Esophagus squamous epithelium (tissue), 5 donors: ENCODE measurements around the gene ZFP36. TPM values are rescaled to one million over a fixed set of nuclear protein-coding genes. Genes with fewer than 3 reads are reported as not detected.

Experiments
- DNase-seq: peaks from one replicate; lab custom pipeline; 2025; lab: John Stamatoyannopoulos, UW
- H3K27ac ChIP-seq, 4 donors: fragments of 200-600 bp; sonication (generic); one replicate each; pipeline ENCODE4 v1.5.1; 2016 to 2019; ENCODE audit warnings: mild to moderate bottlenecking in 1 of 4
- H3K27me3 ChIP-seq, 4 donors: fragments of 200-600 bp; sonication (generic); 1 replicate in 3 of 4; 2 replicates in 1 of 4; pipeline versions ENCODE4 v1.5.1 to v1.6.0; 2017 to 2021; ENCODE audit warnings: antibody characterized with exemption in 1 of 4
- H3K36me3 ChIP-seq, 3 donors: fragments of 200-600 bp; sonication (generic); one replicate each; pipeline ENCODE4 v1.5.1; 2016 to 2019
- H3K4me1 ChIP-seq, 3 donors: fragments of 200-600 bp; sonication (generic); one replicate each; pipeline ENCODE4 v1.5.1; 2017 to 2019
- H3K4me3 ChIP-seq, 4 donors: fragments of 200-600 bp; sonication (generic); 1 replicate in 3 of 4; 2 replicates in 1 of 4; pipeline ENCODE4 v1.5.1; 2016 to 2019; ENCODE audit warnings: mild to moderate bottlenecking in 2 of 4, moderate library complexity in 1 of 4
- H3K9me3 ChIP-seq, 3 donors: fragments of 200-600 bp; sonication (generic); one replicate each; pipeline ENCODE4 v1.5.1; 2016 to 2019
- POLR2A ChIP-seq, 4 donors: fragments of 450-650 bp; IDR thresholded peaks; one replicate each; pipeline ENCODE4 v1.6.1; 2017; ENCODE audit warnings: antibody characterized with exemption in 4 of 4, mild to moderate bottlenecking in 4 of 4, moderate library complexity in 3 of 4
- WGBS, 2 donors: methylation state at CpG; one replicate each; pipeline ENCODE4 v1.1.5; 2018; 5-methylcytosine and 5-hydroxymethylcytosine counted together
- intact Hi-C: fragments of 100-400 bp; cut with DNase I; formaldehyde crosslinking; loops from one replicate; pipeline ENCODE4 v1.15.0; 2022
- total RNA-seq, 4 donors: library from RNA; depleted of rRNA; stranded (reverse); fragments of >200 nt; gene quantifications; one replicate each; pipeline ENCODE4 v1.1.0, GENCODE V29; 2016
- TF ChIP-seq, protein P1 (sequence below), 6 experiments: fragments of 450-650 bp in 4 of 6; fragments of 200-600 bp in 2 of 6; sonication (generic) in 2 of 6; IDR thresholded peaks; one replicate each; pipeline ENCODE4 v1.5.1; 2016 to 2019; ENCODE audit warnings: antibody characterized with exemption in 6 of 6, mild to moderate bottlenecking in 4 of 6, moderate library complexity in 4 of 6
- donor health status: DM: yes; HTN: yes; CAD: no.

Gene ZFP36
- total RNA-seq, 4 donors from 2014 or later, result 72.1 to 230 (median 121) TPM

DNA sequence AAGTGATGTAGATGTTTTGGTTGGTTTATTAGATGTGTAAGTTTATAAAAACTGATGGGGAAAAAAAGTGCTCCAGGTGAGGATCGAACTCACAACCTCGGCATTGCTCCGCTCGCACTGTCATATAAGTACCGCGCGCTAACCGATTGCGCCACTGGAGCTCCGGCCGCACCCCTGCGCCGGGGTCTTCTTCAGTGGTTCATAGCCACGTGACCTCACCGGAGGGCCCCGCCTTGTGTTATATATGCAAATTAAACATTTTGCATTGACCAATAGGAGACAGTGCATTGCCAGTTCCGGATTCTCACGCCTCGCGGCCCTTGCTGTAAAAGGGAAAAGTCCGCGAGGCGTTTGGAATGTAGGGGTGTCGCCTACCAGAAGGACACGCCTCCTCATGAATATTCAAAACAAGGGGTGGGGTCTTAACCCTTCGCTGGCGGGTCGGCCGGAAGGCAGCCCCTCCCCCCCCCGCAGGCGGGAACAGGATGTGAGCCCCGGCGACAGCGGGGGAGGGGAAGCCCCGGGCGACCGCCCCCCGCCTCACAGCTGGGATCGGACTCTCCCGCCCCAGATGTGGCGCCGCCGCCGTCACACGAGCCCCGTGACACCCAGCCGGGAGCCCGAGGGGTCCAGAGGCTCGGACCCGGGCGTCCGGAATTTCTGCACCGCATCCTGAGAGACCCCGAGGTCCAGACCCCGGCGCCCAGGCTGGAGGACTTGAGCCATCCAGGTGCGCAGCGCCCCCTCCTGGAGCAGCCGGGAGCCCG lies 5.6 kb downstream of the ZFP36 start, which contains the start of gene PLEKHG2:
Gene PLEKHG2, plus strand, starts transcription at position 570 of the 767 bp plus-strand sequence. CDS start 1,418 bp downstream, outside the sequence.
- Histone ChIP-seq H3K4me3 (peak within 1 kb of the TSS; percentile 64 to 90 (median 79)), H3K27me3 (no peaks in the 10 kb centered on the region), H3K36me3 (peaks cover 11 to 19% (median 15%) of the 10 kb centered on the region in 3 donors), H3K27ac (peak within 1 kb of the TSS; percentile 99), H3K9me3 (no peaks in the 10 kb centered on the region), H3K4me1 (peaks cover 19 to 69% (median 32%) of the 10 kb centered on the region in 3 donors)
- WGBS, 2 donors, result 0 to 2% methylated on average over 13 to 16 of the region's 60 CpGs
- peak; percentile 96 for DNase-seq
- intact Hi-C loops, result no loop called here
- TF ChIP-seq POLR2A (IDR thresholded peaks at IDR 0.05), result peak in 3 of 4 donors; percentile 56 to 97 (median 78)
- TF ChIP-seq, protein P1, sequence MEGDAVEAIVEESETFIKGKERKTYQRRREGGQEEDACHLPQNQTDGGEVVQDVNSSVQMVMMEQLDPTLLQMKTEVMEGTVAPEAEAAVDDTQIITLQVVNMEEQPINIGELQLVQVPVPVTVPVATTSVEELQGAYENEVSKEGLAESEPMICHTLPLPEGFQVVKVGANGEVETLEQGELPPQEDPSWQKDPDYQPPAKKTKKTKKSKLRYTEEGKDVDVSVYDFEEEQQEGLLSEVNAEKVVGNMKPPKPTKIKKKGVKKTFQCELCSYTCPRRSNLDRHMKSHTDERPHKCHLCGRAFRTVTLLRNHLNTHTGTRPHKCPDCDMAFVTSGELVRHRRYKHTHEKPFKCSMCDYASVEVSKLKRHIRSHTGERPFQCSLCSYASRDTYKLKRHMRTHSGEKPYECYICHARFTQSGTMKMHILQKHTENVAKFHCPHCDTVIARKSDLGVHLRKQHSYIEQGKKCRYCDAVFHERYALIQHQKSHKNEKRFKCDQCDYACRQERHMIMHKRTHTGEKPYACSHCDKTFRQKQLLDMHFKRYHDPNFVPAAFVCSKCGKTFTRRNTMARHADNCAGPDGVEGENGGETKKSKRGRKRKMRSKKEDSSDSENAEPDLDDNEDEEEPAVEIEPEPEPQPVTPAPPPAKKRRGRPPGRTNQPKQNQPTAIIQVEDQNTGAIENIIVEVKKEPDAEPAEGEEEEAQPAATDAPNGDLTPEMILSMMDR (IDR thresholded peaks at IDR 0.05), result peak; percentile 75 to 94 (median 90)

DNA sequence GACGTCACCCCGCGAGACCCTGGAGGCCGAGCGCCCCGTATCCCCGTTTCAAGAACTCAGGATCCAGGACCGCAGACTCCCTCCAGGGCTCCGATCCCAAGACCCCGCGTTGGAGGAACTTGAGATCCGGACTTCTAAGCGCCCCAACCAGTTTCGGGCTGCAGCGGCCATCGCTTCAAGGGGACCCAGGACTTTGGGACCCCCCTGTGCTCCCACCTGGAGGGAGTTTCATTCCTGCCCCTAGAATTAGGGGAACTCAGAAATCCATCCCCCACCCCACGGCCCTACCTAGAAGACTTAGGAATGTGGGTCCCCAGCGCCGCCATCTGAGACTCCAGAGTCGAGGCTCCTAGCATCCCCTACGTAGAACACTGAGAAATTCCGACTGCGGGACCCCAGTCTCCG lies 6.2 kb downstream of the ZFP36 start:
- 0% methylated on average over 5 of the region's 24 CpGs; no CpG with 5 or more reads in 1 of the 2 donors for WGBS, 2 donors
- H3K27ac ChIP-seq, result peak overlapping the region; percentile 99
- H3K4me1 ChIP-seq, result peaks cover 19 to 69% (median 32%) of the 10 kb centered on the region in 3 donors
- no peaks in the 10 kb centered on the region for H3K27me3 ChIP-seq
- TF ChIP-seq, protein P1 (IDR thresholded peaks at IDR 0.05), result no peak
- peak in 1 of 4 donors; percentile 7 for TF ChIP-seq POLR2A (IDR thresholded peaks at IDR 0.05)
- H3K36me3 ChIP-seq, result peaks cover 7 to 19% (median 9%) of the 10 kb centered on the region in 3 donors
- H3K9me3 ChIP-seq, result no peaks in the 10 kb centered on the region
- DNase-seq, result no peak
- intact Hi-C loops, result no loop called here
- H3K4me3 ChIP-seq, result peak overlapping the region; percentile 64 to 90 (median 79)

DNA sequence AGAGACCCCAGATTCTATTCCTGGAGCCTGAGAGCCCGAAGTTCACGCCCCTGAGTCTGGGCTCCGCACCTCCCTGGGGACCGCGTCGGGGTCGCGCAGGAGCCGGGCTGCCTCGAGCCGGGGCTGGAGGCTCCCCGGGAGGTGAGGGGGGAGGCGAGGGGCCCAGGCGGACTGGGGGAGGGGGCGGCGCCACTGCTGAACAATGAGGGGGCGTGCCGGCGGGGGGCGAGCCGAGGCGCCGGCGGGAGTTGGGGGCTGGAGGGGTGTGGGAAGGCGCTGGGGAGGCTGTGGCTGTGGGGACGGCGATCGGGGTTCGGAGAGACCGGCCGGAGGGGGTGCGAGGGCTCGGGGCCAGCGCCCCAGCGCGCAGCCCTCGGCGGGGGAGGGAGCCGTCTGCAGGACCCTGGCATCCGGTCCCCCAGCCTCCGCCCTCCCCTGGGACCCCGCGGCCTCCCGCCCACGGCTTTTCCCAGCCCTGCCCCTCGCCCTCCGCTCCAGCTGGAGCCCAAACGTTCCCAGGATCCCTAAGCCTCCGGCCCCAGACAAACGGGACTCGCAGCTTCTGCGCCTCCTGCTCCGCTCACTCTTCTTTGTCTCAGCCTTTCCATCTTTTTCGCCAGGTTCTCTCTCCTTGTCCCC lies 6.7 kb downstream of the ZFP36 start:
- peaks cover 19 to 69% (median 32%) of the 10 kb centered on the region in 3 donors for H3K4me1 ChIP-seq

DNA sequence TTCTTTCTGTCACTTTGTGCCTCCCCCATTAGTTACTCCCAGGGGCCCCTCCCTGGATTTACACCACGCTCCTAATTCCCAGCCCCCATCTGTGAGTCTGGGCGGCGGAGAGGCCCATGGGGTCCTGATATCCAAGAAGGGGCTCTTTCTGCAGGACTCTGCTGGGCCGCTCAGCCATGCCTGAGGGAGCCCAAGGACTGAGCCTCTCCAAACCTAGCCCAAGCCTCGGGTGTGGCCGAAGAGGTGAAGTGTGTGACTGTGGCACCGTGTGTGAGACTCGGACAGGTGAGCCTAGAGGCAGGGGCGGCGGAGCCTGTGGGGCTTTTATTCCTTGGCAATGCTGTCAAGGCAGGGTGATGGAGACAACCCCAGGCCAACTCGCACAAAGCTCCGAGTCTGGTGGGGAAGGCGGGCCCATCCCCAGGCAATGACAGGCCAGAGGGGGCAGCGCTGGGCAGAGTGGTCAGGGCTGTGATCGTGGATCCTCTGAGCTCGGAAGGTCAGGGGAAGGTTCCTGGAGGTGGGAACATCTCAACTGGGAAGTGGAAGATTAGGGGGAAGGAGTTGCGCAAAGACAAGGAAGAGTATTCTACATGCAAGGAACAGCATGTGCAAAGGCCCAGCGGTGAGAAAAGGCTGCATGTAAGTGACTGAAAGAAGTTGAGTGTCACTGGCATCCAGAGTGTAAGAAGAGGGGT lies 7.4 kb downstream of the ZFP36 start:
- peak overlapping the region; percentile 64 to 90 (median 79) for H3K4me3 ChIP-seq
- TF ChIP-seq POLR2A (IDR thresholded peaks at IDR 0.05), result no peak
- TF ChIP-seq, protein P1 (IDR thresholded peaks at IDR 0.05), result no peak
- peak overlapping the region; percentile 99 for H3K27ac ChIP-seq
- no peaks in the 10 kb centered on the region for H3K27me3 ChIP-seq
- 52 to 69% methylated on average over 10 to 11 of the region's 18 CpGs for whole genome bisulfite sequencing, 2 donors
- DNase-seq, result no peak
- H3K4me1 ChIP-seq, result peaks cover 19 to 69% (median 32%) of the 10 kb centered on the region in 3 donors
- intact Hi-C loops, result no loop called here
- H3K36me3 ChIP-seq, result peaks cover 0 to 18% (median 6%) of the 10 kb centered on the region in 3 donors
- H3K9me3 ChIP-seq, result no peaks in the 10 kb centered on the region

More for the DNA sequence above, 6.7 kb downstream of the ZFP36 start:
- Histone ChIP-seq H3K4me3 (peak overlapping the region; percentile 64 to 90 (median 79)), H3K36me3 (peaks cover 2 to 18% (median 3%) of the 10 kb centered on the region in 3 donors), H3K9me3 (no peaks in the 10 kb centered on the region), H3K27ac (peak overlapping the region; percentile 99), H3K27me3 (no peaks in the 10 kb centered on the region)
- intact Hi-C loops, result no loop called here
- no peak for DNase-seq
- WGBS, 2 donors, result 3 to 5% methylated on average over 9 to 12 of the region's 54 CpGs
- TF ChIP-seq, protein P1 (IDR thresholded peaks at IDR 0.05), result no peak
- TF ChIP-seq POLR2A (IDR thresholded peaks at IDR 0.05), result peak in 1 of 4 donors; percentile 12
